Liver (tissue), 9 donors: Measurements from ENCODE around the gene ERI3. TPM values are rescaled to one million over a fixed set of nuclear protein-coding genes. Genes with fewer than 3 reads are reported as not detected.

Source experiments
- DNase-seq: peaks from one replicate; pipeline ENCODE4 v3.0.0-alpha.2; 2017; ENCODE audit warnings: low spot score
- H3K27ac ChIP-seq, 2 donors: one replicate each; pipeline ENCODE4 v1.7.0; 2013; ENCODE audit warnings: inconsistent platforms in 2 of 2, low read length in 2 of 2, control low read depth in 1 of 2, low read depth in 1 of 2, mild to moderate bottlenecking in 1 of 2
- H3K27me3 ChIP-seq, 4 donors: one replicate each; pipeline versions ENCODE4 v1.6.1 to v1.7.0; 2013; ENCODE audit warnings: low read length in 3 of 4, inconsistent platforms in 1 of 4, mild to moderate bottlenecking in 1 of 4, moderate library complexity in 1 of 4; ENCODE audit not compliant: control insufficient read depth in 4 of 4, insufficient read depth in 4 of 4
- H3K36me3 ChIP-seq, 4 donors: one replicate each; pipeline versions ENCODE4 v1.6.1 to v1.7.0; 2013; ENCODE audit warnings: low read length in 3 of 4, mild to moderate bottlenecking in 3 of 4, low read depth in 1 of 4, moderate library complexity in 1 of 4; ENCODE audit not compliant: control insufficient read depth in 4 of 4, insufficient read depth in 3 of 4
- H3K4me1 ChIP-seq, 4 donors: one replicate each; pipeline versions ENCODE4 v1.6.1 to v1.7.0; 2013; ENCODE audit warnings: low read length in 3 of 4, mild to moderate bottlenecking in 3 of 4, moderate library complexity in 1 of 4; ENCODE audit not compliant: control insufficient read depth in 4 of 4, insufficient read depth in 4 of 4
- H3K4me3 ChIP-seq, 3 donors: one replicate each; pipeline versions ENCODE4 v1.6.1 to v1.7.0; 2013; ENCODE audit warnings: low read length in 3 of 3, control low read depth in 1 of 3, low read depth in 1 of 3, mild to moderate bottlenecking in 1 of 3
- H3K9ac ChIP-seq, 2 donors: one replicate each; pipeline ENCODE4 v1.7.0; 2013; ENCODE audit warnings: low read length in 2 of 2, mild to moderate bottlenecking in 2 of 2, moderate library complexity in 2 of 2, control low read depth in 1 of 2, low read depth in 1 of 2
- H3K9me3 ChIP-seq, 4 donors: one replicate each; pipeline versions ENCODE4 v1.6.1 to v1.7.0; 2013; ENCODE audit warnings: low read length in 3 of 4; ENCODE audit not compliant: control insufficient read depth in 4 of 4
- ATF3 ChIP-seq: IDR thresholded peaks from 2 replicates; pipeline ENCODE4 v1.6.1; 2016; ENCODE audit warnings: antibody characterized with exemption
- EGR1 ChIP-seq, 2 donors: IDR thresholded peaks; 2 replicates each; pipeline ENCODE4 v1.6.1; 2016 to 2018; ENCODE audit warnings: antibody characterized with exemption in 2 of 2, low read depth in 2 of 2
- FOXA1 ChIP-seq: IDR thresholded peaks from 2 replicates; pipeline ENCODE4 v1.6.1; 2016; ENCODE audit warnings: antibody characterized with exemption
- FOXA2 ChIP-seq: IDR thresholded peaks from 2 replicates; pipeline ENCODE4 v1.6.1; 2016; ENCODE audit warnings: antibody characterized with exemption
- GABPA ChIP-seq, 2 donors: IDR thresholded peaks in 1 of 2; conservative IDR thresholded peaks in 1 of 2; 2 replicates each; pipeline ENCODE4 v1.6.1; 2016; ENCODE audit warnings: antibody characterized with exemption in 2 of 2, mild to moderate bottlenecking in 1 of 2, moderate library complexity in 1 of 2
- HNF4A ChIP-seq, 2 donors: conservative IDR thresholded peaks; 2 replicates each; pipeline ENCODE4 v1.6.1; 2016; ENCODE audit warnings: antibody characterized with exemption in 2 of 2, mild to moderate bottlenecking in 2 of 2
- HNF4G ChIP-seq: IDR thresholded peaks from 2 replicates; pipeline ENCODE4 v1.6.1; 2016; ENCODE audit warnings: antibody characterized with exemption
- JUND ChIP-seq, 2 donors: IDR thresholded peaks; 2 replicates each; pipeline ENCODE4 v1.6.1; 2016; ENCODE audit warnings: antibody characterized with exemption in 2 of 2
- NR2F2 ChIP-seq: IDR thresholded peaks from 2 replicates; pipeline ENCODE4 v1.6.1; 2016; ENCODE audit warnings: antibody characterized with exemption
- RAD21 ChIP-seq, 2 donors: IDR thresholded peaks; 2 replicates each; pipeline ENCODE4 v1.6.1; 2016; ENCODE audit warnings: antibody characterized with exemption in 2 of 2, mild to moderate bottlenecking in 2 of 2
- RXRA ChIP-seq, 2 donors: IDR thresholded peaks; 2 replicates each; pipeline ENCODE4 v1.6.1; 2017 to 2018; ENCODE audit warnings: antibody characterized with exemption in 2 of 2, mild to moderate bottlenecking in 1 of 2
- SP1 ChIP-seq: IDR thresholded peaks from 2 replicates; pipeline ENCODE4 v1.6.1; 2018; ENCODE audit warnings: antibody characterized with exemption, mild to moderate bottlenecking
- TAF1 ChIP-seq: conservative IDR thresholded peaks from 2 replicates; pipeline ENCODE4 v1.6.1; 2016; ENCODE audit warnings: antibody characterized with exemption, mild to moderate bottlenecking
- YY1 ChIP-seq: IDR thresholded peaks from 2 replicates; pipeline ENCODE4 v1.6.1; 2016; ENCODE audit warnings: antibody characterized with exemption, mild to moderate bottlenecking
- WGBS: extraction: QIAGEN DNeasy Blood & Tissue Kit; methylation state at CpG from one replicate; pipeline ENCODE4 v1.1.7; 2013; 5-methylcytosine and 5-hydroxymethylcytosine counted together
- polyA plus RNA-seq, 2 donors: library from polyadenylated mRNA; stranded (reverse) in 1 of 2; unstranded in 1 of 2; fragments of 200-250 nt in 1 of 2; fragments of >200 nt in 1 of 2; fragmentation: Nextera tagmentation in 1 of 2; extraction: Ambion mirVana in 1 of 2; gene quantifications; one replicate each; pipeline versions ENCODE4 v1.2.1 to v1.2.3, GENCODE V29; 2013 to 2015
- total RNA-seq, 2 donors: library from RNA; depleted of rRNA; stranded (reverse); fragments of >200 nt; gene quantifications; one replicate each; pipeline ENCODE4 v1.2.3, GENCODE V29; 2014
- TF ChIP-seq, protein P1 (sequence below): IDR thresholded peaks from 2 replicates; pipeline ENCODE4 v1.6.1; 2016; ENCODE audit warnings: antibody characterized with exemption
- TF ChIP-seq, protein P2 (sequence below): fragments of 150-350 bp; IDR thresholded peaks from 2 replicates; pipeline ENCODE4 v1.5.1; 2017; ENCODE audit warnings: improper control_type of control experiment, low read depth, low read length; ENCODE audit not compliant: missing input control
- TF ChIP-seq, protein P3 (sequence below): IDR thresholded peaks from 2 replicates; pipeline ENCODE4 v1.6.1; 2016; ENCODE audit warnings: antibody characterized with exemption
- donor health status: healthy.
- donor health status: healthy.
- donor health status: healthy.
- donor health status: healthy.
- donor health status: healthy.

The ERI3 gene
- total and polyA plus RNA-seq, 4 donors: 15.7 to 23.8 (median 21.3) TPM

GRCh38 chr1:44345187-44345775 lies 9.8 kb downstream of the ERI3 start:
- no peak overlapping the region for H3K9ac ChIP-seq
- no peak for DNase-seq
- TF ChIP-seq HNF4A (conservative IDR thresholded peaks at IDR 0.05) (no peak), RXRA (IDR thresholded peaks at IDR 0.05) (no peak), FOXA2 (no peak)
- no peaks in the 10 kb centered on the region for H3K27me3 ChIP-seq
- H3K36me3 ChIP-seq: peaks cover 0 to 2% (median 0%) of the 10 kb centered on the region in 4 donors
- H3K9me3 ChIP-seq: no peaks in the 10 kb centered on the region
- H3K4me3 ChIP-seq: no peak overlapping the region
- H3K4me1 ChIP-seq: peaks cover 0 to 3% (median under 1%) of the 10 kb centered on the region in 4 donors
- H3K27ac ChIP-seq: no peak overlapping the region

DNA sequence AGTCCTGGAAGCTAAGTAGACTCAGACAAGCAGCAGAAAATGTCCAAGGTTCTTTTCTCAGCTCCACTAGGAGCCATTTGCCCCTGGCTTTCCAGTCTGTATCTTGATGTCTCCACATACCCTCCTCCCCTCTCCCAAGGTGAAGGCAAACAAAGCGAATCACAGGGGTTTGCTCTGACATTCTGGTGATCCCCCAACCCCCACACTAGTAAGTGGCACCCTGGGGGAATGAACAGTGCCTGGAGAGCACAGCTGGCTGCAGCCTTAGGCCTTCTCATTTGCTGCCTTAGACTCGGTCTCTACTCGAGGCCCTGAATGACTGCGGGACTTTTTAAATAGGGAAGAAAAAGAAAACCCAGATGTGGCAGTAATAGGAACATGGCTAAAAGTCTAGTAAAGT lies 15.3 kb downstream of the ERI3 start:
- DNase-seq: no peak
- Histone ChIP-seq H3K9me3 (no peaks in the 10 kb centered on the region), H3K36me3 (peaks cover 0 to 19% (median 15%) of the 10 kb centered on the region in 4 donors), H3K4me3 (no peak overlapping the region), H3K27ac (no peak overlapping the region), H3K9ac (no peak overlapping the region), H3K27me3 (no peaks in the 10 kb centered on the region), H3K4me1 (no peaks in the 10 kb centered on the region)
- 93% methylated on average over 4 of the region's 4 CpGs for WGBS
- TF ChIP-seq RXRA (IDR thresholded peaks at IDR 0.05) (no peak), YY1 (no peak), ATF3 (no peak), GABPA (IDR thresholded peaks at IDR 0.05 in 1 of 2, conservative IDR thresholded peaks at IDR 0.05 in 1 of 2) (no peak), SP1 (no peak), HNF4G (no peak), NR2F2 (no peak), RAD21 (IDR thresholded peaks at IDR 0.05) (no peak), JUND (IDR thresholded peaks at IDR 0.05) (no peak), EGR1 (IDR thresholded peaks at IDR 0.05; ENCODE audit: low read depth in 2 of 2) (no peak), FOXA1 (no peak), FOXA2 (no peak), TAF1 (no peak)
- TF ChIP-seq, protein P1, sequence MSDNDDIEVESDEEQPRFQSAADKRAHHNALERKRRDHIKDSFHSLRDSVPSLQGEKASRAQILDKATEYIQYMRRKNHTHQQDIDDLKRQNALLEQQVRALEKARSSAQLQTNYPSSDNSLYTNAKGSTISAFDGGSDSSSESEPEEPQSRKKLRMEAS: no peak
- TF ChIP-seq, protein P2, sequence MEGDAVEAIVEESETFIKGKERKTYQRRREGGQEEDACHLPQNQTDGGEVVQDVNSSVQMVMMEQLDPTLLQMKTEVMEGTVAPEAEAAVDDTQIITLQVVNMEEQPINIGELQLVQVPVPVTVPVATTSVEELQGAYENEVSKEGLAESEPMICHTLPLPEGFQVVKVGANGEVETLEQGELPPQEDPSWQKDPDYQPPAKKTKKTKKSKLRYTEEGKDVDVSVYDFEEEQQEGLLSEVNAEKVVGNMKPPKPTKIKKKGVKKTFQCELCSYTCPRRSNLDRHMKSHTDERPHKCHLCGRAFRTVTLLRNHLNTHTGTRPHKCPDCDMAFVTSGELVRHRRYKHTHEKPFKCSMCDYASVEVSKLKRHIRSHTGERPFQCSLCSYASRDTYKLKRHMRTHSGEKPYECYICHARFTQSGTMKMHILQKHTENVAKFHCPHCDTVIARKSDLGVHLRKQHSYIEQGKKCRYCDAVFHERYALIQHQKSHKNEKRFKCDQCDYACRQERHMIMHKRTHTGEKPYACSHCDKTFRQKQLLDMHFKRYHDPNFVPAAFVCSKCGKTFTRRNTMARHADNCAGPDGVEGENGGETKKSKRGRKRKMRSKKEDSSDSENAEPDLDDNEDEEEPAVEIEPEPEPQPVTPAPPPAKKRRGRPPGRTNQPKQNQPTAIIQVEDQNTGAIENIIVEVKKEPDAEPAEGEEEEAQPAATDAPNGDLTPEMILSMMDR: no peak
- TF ChIP-seq, protein P3, sequence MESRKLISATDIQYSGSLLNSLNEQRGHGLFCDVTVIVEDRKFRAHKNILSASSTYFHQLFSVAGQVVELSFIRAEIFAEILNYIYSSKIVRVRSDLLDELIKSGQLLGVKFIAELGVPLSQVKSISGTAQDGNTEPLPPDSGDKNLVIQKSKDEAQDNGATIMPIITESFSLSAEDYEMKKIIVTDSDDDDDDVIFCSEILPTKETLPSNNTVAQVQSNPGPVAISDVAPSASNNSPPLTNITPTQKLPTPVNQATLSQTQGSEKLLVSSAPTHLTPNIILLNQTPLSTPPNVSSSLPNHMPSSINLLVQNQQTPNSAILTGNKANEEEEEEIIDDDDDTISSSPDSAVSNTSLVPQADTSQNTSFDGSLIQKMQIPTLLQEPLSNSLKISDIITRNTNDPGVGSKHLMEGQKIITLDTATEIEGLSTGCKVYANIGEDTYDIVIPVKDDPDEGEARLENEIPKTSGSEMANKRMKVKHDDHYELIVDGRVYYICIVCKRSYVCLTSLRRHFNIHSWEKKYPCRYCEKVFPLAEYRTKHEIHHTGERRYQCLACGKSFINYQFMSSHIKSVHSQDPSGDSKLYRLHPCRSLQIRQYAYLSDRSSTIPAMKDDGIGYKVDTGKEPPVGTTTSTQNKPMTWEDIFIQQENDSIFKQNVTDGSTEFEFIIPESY: no peak
